ENCODE results near the gene POLR1C.

POLR1C gene

GRCh38 chr6:43505718-43506117 is 11.2 kb upstream of the POLR1C start:
- no peak for TF ChIP-seq CTBP1 (IDR thresholded peaks at IDR 0.05; ENCODE audit: borderline replicate concordance)
- no peak for TF ChIP-seq L3MBTL2 (conservative IDR thresholded peaks at IDR 0.05)
- no peak for TF ChIP-seq ZNF384 (IDR thresholded peaks at IDR 0.05)
- no peak for TF ChIP-seq FOXK2 (IDR thresholded peaks at IDR 0.05)
- TF ChIP-seq SUZ12 (IDR thresholded peaks at IDR 0.05): no peak
- CTCF ChIA-PET: interaction anchor here (0.6 to 2.8 kb wide), 10 partner anchors 10 to 340 kb away, joined by 3 to 17 read pairs (median 4); partner anchors contain the start of gene DLK2
- POLR2A ChIA-PET: interaction anchor here (0.6 to 3.0 kb wide), 4 partner anchors 11 to 50 kb away, joined by 3 to 13 read pairs (median 4); partner anchors contain the start of genes DLK2, POLR1C, TJAP1 and YIPF3

DNA sequence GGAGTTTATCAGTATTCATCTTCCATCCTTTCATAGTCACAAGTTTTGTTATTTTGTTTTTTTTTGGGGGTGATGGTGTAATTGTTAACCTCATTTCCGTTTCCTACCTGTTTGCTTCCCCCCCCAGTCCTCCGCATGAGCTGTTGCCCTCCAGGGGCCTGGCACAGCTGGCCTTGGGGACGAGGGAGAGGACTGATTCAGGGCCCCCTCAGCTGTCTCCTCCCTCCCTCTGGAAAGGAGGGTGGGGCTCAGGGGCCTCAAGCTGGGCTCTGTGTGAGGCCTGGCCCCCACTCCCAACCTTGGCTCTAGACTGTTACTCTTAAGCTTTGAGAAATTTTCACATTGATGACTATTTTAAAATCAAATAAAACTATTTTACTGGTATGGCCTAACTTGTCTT is 10.7 kb upstream of the POLR1C start:
- CTCF ChIA-PET: interaction anchor here (0.6 to 2.8 kb wide), 14 partner anchors 10 to 340 kb away, joined by 3 to 17 read pairs (median 3); partner anchors contain the start of gene DLK2
- POLR2A ChIA-PET: interaction anchor here (0.8 to 3.0 kb wide), 3 partner anchors 10 to 51 kb away, joined by 3 to 13 read pairs (median 3); partner anchors contain the start of genes DLK2, POLR1C, TJAP1 and YIPF3
- DNase-seq (ENCODE audit: extremely low spot score): no peak
- TF ChIP-seq, protein P1, sequence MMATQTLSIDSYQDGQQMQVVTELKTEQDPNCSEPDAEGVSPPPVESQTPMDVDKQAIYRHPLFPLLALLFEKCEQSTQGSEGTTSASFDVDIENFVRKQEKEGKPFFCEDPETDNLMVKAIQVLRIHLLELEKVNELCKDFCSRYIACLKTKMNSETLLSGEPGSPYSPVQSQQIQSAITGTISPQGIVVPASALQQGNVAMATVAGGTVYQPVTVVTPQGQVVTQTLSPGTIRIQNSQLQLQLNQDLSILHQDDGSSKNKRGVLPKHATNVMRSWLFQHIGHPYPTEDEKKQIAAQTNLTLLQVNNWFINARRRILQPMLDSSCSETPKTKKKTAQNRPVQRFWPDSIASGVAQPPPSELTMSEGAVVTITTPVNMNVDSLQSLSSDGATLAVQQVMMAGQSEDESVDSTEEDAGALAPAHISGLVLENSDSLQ (IDR thresholded peaks at IDR 0.05): no peak
- TF ChIP-seq SP1 (IDR thresholded peaks at IDR 0.05) (no peak), FOXK2 (IDR thresholded peaks at IDR 0.05) (no peak), SUZ12 (IDR thresholded peaks at IDR 0.05) (no peak), CTBP1 (IDR thresholded peaks at IDR 0.05; ENCODE audit: borderline replicate concordance) (no peak), FOXM1 (IDR thresholded peaks at IDR 0.05; ENCODE audit: borderline replicate concordance) (no peak), NFRKB (IDR thresholded peaks at IDR 0.05) (no peak), ZNF384 (IDR thresholded peaks at IDR 0.05) (no peak), ARNT (IDR thresholded peaks at IDR 0.05) (no peak), TARDBP (IDR thresholded peaks at IDR 0.05) (no peak), HDGF (IDR thresholded peaks at IDR 0.05; ENCODE audit: borderline replicate concordance) (no peak), ELF4 (IDR thresholded peaks at IDR 0.05) (no peak), L3MBTL2 (conservative IDR thresholded peaks at IDR 0.05) (no peak), FOXA1 (IDR thresholded peaks at IDR 0.05) (no peak), LEF1 (IDR thresholded peaks at IDR 0.05; ENCODE audit: borderline replicate concordance) (no peak), BHLHE40 (IDR thresholded peaks at IDR 0.05; ENCODE audit: borderline replicate concordance) (no peak)

More at GRCh38 chr6:43505718-43506117, 11.2 kb upstream of the POLR1C start:
- no peak for DNase-seq (ENCODE audit: extremely low spot score)

- ChIA-PET CTCF (interaction anchor here (0.6 to 2.8 kb wide), 17 partner anchors 9 to 243 kb away, joined by 3 to 17 read pairs (median 4); partner anchors contain the start of genes DLK2, POLH and XPO5), POLR2A (interaction anchor here (0.7 to 3.0 kb wide), 7 partner anchors 10 to 325 kb away, joined by 3 to 13 read pairs (median 3); partner anchors contain the start of genes CUL9, DLK2, POLR1C and YIPF3)
- TF ChIP-seq ELF4 (IDR thresholded peaks at IDR 0.05): no peak
- TF ChIP-seq SUZ12 (IDR thresholded peaks at IDR 0.05): no peak
- TF ChIP-seq, protein P1 (IDR thresholded peaks at IDR 0.05): no peak
- TF ChIP-seq L3MBTL2 (conservative IDR thresholded peaks at IDR 0.05): no peak
- no peak for TF ChIP-seq FOXA1 (IDR thresholded peaks at IDR 0.05)
- TF ChIP-seq LEF1 (IDR thresholded peaks at IDR 0.05; ENCODE audit: borderline replicate concordance): no peak
- TF ChIP-seq CTBP1 (IDR thresholded peaks at IDR 0.05; ENCODE audit: borderline replicate concordance): no peak
- TF ChIP-seq TARDBP (IDR thresholded peaks at IDR 0.05): no peak
- no peak for TF ChIP-seq ARNT (IDR thresholded peaks at IDR 0.05)
- no peak for TF ChIP-seq ZNF384 (IDR thresholded peaks at IDR 0.05)
- TF ChIP-seq FOXM1 (IDR thresholded peaks at IDR 0.05; ENCODE audit: borderline replicate concordance): no peak
- TF ChIP-seq SP1 (IDR thresholded peaks at IDR 0.05): no peak
- no peak for TF ChIP-seq BHLHE40 (IDR thresholded peaks at IDR 0.05; ENCODE audit: borderline replicate concordance)
- no peak for TF ChIP-seq FOXK2 (IDR thresholded peaks at IDR 0.05)
- TF ChIP-seq NFRKB (IDR thresholded peaks at IDR 0.05): no peak
- TF ChIP-seq HDGF (IDR thresholded peaks at IDR 0.05; ENCODE audit: borderline replicate concordance): no peak
- DNase-seq (ENCODE audit: extremely low spot score): peak; percentile 84
Observed at GRCh38 chr6:43506667-43507471, 10.0 kb upstream of the POLR1C start.

DNA sequence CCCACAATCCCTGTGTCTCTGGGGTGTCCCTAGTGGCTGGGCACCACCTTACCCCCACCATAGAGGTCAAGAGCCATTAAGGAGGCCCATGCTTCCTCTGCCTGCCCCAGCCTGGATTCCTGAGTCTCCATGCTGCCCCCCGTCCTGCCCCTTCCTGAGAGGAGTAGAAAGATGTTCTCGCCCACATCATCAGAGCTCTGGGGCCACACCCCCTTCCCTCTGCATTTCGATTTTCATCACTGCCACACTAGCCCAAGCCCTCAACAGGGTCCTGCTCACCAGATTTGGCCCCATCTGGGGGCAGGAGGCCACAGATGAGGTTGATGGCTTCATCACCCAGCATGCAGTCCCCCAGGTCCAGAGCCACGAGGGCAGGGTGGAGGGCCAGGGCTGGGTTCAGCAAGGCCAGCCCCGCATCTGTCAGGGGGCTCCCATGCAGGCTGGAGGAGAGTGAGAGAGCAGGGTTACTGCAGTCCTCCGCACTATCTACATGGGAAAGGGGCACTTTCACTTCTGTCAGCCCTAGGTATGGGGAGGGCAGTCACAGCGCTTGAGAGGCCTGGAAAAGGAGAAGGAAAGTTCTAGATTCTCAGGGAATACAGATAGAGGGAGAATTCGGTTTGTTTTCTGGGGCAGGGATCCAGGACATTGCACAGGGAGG is 8.3 kb upstream of the POLR1C start:
- ChIA-PET CTCF (interaction anchor here (0.8 to 1.7 kb wide), 2 partner anchors 67 to 271 kb away, joined by 4 to 5 read pairs; partner anchors contain the start of genes POLH and XPO5), POLR2A (interaction anchor here (0.9 to 1.9 kb wide), 7 partner anchors 8 to 327 kb away, joined by 3 to 7 read pairs (median 3); partner anchors contain the start of genes CUL9, POLR1C, YIPF3 and ZNF318)
- no peak for DNase-seq (ENCODE audit: extremely low spot score)

More for the DNA sequence above, 8.3 kb upstream of the POLR1C start:
- TF ChIP-seq FOXM1 (IDR thresholded peaks at IDR 0.05; ENCODE audit: borderline replicate concordance) (no peak), SP1 (IDR thresholded peaks at IDR 0.05) (no peak), CTBP1 (IDR thresholded peaks at IDR 0.05; ENCODE audit: borderline replicate concordance) (no peak), SUZ12 (IDR thresholded peaks at IDR 0.05) (no peak), LEF1 (IDR thresholded peaks at IDR 0.05; ENCODE audit: borderline replicate concordance) (no peak), FOXK2 (IDR thresholded peaks at IDR 0.05) (no peak), BHLHE40 (IDR thresholded peaks at IDR 0.05; ENCODE audit: borderline replicate concordance) (no peak), L3MBTL2 (conservative IDR thresholded peaks at IDR 0.05) (no peak), NFRKB (IDR thresholded peaks at IDR 0.05) (no peak), HDGF (IDR thresholded peaks at IDR 0.05; ENCODE audit: borderline replicate concordance) (no peak), ELF4 (IDR thresholded peaks at IDR 0.05) (no peak), FOXA1 (IDR thresholded peaks at IDR 0.05) (no peak), TARDBP (IDR thresholded peaks at IDR 0.05) (no peak), ZNF384 (IDR thresholded peaks at IDR 0.05) (no peak), ARNT (IDR thresholded peaks at IDR 0.05) (no peak)
- TF ChIP-seq, protein P1 (IDR thresholded peaks at IDR 0.05): no peak
